GM21528 (cell line): ENCODE data around the gene COL20A1.

Source experiments
- ATAC-seq: cut with Tn5 transposase; IDR thresholded peaks from one replicate; pipeline ENCODE4 v1.9.1; 2021; ENCODE audit warnings: mild to moderate bottlenecking, moderate library complexity; ENCODE audit not compliant: unreplicated experiment, low FRiP score

COL20A1 gene

DNA sequence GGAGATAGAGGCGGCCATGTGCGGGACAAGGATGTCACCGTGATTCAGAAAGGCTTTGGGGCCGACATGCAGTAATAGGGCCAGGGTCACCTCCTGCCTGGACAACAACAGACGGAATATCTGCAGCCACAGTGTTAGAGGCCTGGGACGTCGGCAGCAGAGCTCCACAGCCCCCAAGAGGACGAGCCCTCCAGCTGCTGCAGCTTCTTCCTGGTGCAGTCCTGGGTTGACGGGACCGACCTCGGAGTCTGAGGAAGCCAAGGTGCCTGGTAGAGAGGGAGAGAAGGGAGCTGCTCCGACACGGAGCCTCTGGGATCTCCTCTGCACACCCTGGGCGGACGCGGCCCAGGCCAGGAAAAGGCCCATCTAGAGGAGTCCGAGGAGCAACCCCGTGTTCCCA is 91.3 kb downstream of the COL20A1 start:
- ATAC-seq: no peak
